Dedifferentiated amniotic fluid mesenchymal stem cell (primary cell): ENCODE data around the gene PIK3R5.

ENCODE experiments used
- DNase-seq: peaks from one replicate; pipeline ENCODE4 v3.0.0-alpha.2; 2016; ENCODE audit errors: extremely low spot score

Gene PIK3R5

DNA sequence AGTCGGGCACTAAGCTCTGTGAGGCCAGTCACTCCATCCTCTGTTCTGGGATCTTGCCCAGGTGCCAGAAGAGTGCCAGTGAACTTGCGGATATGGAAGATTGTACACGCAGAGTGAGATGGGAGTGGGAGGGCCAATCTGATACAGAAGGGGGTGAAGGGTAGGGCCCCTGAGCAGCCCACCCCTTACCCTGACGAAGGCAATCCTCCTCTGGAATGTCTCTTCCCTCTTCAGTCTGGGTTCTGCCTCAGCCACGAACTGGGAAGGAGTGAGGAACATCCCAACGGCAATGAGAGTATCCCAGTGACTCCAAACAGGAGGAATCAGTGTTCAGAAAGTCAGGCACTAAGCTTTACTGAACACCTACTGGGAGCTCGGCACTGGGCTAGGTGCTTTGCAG, 86.1 kb downstream of the PIK3R5 start:
- no peak for DNase-seq

DNA sequence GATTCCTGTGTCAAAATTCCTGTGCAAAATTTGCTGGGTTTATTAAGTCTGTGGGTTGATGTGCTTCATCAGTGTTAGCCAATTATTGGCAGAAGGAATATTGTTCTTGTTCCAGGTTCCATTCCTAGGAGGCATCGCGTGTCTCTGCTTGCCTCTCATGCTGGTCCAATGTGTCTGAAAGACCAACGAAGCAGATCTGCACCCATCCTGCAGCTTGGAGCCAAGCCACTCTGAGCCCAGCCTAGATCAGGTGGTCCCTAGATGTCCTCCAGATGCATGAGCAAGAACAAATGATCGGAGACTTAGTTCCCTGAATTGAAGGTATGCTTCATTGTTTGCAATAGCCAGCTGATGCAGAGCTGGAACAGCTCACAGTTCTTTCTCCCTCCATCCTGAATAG, 87.5 kb downstream of the PIK3R5 start:
- no peak for DNase-seq

DNA sequence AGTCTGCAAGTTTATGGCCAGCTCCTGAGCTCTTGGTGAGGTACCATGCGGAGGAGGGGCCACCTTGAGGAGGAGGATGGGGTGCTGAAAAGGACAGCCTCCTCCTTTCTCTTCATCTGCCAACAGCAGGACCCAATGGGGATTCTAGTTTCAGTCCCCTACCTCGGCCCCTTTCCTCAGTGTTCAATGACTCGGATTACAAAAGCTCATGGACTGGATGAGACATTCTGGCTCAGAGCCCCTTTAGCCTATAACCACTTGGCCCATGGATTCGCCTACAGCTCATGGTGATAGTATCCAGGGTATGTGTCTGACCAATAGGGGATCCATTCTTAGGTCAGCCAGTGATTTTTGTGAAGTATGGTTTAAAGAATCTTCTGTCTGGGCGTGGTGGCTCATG, 89.5 kb downstream of the PIK3R5 start:
- no peak for DNase-seq

GRCh38 chr17:8875436-8875835, 90.1 kb downstream of the PIK3R5 start:
- DNase-seq, result no peak

DNA sequence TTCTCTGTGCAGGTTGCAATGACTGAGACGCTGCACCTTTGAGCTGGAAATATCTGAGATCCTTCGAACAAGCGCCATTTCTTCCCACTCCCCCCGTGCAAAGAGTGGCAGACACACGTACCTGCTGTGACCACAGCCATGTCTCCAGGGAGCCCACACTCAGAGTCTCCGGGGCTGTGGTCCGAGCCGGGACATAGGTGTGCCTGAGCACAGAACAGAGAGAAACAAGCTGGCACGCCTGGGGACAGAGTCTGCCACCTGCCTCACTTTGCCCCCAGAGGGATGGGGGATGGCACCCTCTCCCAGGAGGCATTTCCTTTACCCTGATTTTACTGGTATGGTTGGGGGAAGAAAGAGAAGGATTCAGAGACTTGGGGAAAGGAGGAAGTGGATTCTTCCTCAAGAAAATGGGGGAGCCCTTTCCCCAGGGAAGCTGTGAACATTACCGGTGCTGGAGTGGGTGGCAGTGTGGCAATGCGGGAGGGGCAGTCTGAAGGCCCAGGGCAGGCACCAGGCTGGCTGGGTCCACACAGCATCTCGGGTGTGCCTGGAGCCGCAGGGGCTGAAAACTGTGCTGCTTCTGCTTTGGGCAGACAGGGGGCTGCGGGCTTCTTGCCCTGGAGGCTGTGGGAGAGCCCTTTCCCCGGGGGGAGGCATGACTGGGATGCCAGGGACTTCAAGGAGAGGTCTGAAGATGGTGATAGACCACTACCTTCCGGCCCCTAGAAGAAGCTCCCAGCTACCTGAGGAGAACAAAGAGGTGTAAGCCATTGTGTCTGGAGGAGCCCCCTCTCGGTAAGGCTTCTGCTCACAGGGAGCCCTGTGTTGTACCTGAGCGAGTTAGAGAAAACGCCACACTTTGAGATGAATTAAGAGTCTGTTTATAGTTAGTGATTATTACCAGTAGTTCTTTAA, 91.4 kb downstream of the PIK3R5 start:
- no peak for DNase-seq

DNA sequence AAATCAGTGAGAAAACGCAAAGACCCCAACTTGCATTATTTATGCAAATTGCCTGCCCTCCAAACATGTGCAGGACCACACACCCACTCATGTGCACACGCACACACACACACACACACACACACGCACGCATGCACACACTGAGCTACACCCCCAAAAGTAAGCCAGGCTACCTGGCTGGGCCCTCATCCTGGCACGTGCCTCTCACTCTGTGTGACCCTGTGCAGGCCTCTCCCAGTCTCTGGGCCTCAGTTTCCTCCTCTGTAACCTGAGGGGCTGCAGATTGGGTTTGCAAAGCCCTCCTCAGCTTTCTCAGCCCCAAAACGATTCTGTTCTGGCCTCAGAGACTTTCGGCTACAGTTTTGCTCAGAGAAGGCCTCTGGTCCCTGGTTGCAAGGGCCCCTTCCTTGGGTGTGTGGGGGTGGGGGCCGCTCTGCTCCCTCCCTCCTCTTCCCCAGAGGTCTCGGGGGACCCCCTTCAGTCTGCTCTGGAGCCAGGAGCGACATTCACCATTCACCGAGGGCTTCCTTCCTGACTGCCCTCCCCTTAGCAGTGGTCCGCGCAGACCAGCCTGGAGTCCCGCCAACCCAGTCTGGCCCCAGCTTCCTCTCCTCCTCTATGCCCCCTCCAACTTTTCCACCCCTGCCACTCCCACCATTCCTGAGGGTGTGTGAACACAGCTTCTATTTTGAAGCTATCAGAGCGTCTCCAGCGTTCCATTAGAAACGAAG, 92.6 kb downstream of the PIK3R5 start:
- no peak for DNase-seq

GRCh38 chr17:8872036-8872704, 93.3 kb downstream of the PIK3R5 start:
- DNase-seq, result no peak

- DNase-seq, result no peak
Measured at GRCh38 chr17:8871081-8871581, 94.4 kb downstream of the PIK3R5 start.

- no peak for DNase-seq
Measured at GRCh38 chr17:8870406-8871040, 95.0 kb downstream of the PIK3R5 start.

DNA sequence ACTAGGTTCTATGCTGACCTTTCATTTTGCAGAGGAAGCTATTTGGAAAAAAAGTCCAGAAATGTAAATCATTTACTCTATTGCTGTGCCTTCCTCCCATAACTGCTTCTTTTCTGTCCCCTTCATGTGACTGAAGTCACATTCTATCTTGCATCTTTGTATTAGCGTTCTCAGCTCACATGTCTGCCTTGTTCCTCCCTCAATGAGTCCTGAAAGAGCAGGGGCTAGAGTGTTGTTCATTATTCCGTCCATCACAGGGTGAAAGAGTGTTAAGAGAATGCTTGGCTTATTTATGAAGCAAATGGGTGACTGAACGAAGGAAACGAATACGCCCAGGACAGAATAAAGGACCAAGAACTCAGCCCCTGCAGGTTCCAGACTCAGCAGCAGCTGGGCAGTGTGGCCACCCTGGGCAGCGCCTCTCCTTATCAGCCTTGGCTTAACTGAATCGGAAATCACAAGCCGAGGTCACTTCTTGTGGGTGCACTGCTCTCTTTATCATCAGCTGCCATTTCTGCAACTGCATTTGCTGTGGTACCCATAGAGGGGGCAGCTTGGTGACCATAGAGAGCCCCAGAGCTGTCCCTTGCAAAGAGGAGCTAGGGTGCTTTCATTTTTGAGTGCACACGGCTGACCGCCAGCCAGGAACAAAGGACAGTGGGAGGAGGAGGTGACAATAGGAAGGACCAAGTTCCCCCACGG, 96.2 kb downstream of the PIK3R5 start:
- DNase-seq, result no peak

DNA sequence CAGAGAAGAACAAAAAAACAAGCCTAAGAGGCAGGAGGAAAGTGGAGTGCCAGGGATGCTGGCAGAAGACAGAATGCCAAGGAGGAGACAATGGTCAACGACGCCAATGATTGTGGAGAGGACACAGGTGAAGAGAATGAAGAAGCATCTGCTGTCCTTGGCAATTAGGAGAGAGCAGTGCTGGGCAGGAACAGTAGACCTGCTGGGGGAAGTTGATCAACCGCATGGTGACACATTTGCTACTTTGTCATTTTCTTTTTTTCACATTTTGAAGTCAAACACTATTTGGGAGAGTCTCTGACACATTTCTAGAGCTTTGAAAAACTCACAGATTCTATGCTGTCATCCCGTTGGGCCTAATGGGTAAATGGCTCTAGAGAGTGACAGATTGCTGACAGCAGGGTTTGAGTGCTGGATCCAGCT, 97.0 kb downstream of the PIK3R5 start:
- DNase-seq, result no peak

DNA sequence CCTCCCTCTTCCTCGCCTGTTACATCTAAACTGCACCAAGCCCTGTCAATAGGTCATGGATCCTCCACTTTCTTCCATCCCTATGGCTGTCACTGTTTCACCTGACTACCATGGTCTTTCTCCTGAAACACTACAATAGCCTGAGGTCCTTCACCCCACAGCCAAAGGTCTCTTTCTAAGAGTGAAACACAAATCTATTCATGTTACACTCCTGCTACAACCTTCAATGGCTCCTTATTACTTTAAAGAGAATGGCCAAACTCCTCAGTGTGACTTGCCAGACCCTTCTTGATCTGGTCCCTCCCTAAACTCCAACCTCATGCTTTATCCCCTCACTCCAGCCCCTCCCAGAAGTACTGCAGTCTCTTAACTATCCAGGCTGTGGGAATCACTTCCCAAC, 97.4 kb downstream of the PIK3R5 start:
- no peak for DNase-seq

DNA sequence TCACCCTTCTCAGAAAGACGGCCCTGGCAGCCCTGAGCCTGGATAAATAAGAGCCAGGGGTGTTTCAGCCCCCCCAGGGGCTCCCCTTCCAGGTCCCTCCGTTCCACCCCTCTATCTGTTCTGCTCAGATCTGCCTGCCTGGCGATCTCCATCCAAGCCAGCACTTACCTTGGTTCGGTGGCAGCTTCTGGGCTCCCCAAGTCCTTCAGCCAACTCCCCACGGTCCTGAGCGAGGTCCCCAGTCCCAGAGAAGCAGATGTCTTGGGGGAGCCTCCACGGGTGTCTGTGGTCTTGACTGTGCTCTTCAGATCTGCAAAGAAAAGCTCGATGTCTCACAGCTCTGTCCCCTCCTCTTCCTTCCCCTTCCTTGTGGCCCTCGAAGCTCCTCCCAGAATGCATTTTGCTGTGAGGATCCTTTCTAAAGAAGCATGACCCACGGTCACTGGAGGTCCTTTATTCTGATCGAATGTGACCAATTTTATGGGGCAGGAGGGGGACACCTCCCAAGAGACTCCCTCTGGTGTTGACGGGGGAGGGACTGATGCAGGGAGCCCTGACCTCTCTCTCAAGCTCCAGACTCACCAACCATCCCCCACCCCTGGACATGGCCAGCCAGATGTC, 98.0 kb downstream of the PIK3R5 start, which contains the start of gene PIK3R6:
PIK3R6 (minus strand) TSS at position 314 of the 621 bp plus-strand sequence. CDS start 17,880 bp downstream, outside the sequence.
- no peak for DNase-seq

- DNase-seq, result no peak
Measured at GRCh38 chr17:8865811-8866210, 99.7 kb downstream of the PIK3R5 start.

DNA sequence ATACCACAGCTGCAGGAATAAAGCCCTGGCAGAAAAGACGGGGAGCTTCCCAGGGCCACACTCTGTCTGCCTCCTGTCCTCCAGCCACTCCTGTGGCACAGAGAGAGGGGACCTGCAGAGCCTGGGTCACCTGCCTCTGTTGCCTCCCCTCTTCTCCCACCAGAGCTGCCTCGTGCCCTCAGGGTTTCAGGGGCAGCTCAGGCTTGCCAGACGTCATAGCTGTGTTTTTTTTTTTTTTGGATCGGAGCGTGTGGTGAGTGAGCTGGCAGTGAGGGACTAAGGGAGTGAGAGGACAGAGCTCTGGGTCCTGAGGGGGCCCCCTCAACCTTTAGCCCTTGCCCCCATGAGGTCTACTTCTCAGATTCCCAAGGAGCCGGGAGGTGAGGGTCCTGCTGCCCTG, 100.1 kb downstream of the PIK3R5 start:
- no peak for DNase-seq

DNA sequence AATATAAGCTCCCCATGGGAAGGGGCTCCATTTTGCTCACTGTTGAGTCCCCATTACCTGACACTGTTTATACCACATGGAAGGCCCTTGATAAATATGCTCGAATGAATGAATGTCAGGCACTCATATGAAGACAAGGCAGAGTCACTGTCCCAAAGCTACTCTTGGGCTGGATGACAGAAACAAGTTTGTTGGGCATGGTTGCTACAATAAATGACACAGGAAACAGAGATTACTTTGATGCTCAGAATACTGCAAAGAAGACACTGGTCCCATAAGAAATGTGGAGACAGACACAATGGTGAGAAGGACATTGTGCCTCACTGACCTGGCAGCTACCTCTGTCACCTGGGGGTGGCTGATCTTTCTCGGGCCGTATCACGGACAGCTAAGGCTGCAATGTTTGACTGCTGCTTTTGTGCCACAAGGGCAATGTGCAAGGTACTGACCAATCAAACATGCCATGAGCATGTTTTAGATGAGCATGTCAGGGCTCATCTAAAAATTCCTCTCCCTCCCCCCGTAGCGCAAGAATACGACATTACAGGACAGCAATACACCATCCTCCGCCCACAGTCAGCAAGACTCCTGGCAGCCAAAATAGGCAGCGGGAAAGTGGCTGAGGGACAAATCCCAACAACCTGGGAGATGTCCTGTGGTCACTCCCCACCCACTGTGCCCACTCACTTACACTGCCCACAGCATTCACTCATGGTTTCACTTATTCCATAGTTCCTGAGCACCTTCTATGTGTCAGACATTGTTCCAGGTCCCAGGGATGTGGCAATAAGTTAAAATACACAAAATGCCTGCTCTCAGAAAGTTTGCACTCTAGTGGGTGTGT, 103.1 kb downstream of the PIK3R5 start:
- no peak for DNase-seq

DNA sequence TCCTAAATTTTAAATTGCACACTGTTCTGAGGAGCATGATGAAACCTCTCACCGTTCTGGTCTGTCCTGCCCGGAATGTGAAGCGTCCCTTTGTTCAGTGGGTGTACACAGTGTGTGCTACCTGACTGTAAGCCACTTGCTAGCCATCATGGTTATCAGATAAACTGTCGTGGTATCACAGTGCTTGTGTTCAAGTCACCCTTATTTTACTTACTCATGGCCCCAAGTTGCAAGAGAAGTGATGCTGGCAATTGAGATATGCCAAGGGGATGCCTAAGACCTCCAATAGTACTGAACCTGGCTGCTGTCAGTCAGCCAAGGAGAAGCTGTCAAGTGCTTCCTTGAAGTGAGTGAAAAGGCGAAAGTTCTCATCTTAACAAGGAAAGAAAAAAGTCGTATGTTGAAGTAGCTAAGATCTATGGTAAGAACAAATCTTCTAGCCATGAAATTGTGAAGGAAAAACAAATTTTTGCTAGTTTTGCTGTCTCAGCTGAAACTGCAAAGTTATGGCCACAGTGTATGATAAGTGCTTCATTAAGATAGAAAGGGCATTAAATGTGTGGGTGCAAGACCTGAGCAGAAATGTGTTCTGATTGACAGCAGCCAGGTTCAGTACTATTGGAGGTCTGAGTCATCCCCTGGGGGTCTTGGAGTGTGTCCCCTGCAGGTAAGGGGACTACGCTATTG, 103.9 kb downstream of the PIK3R5 start:
- DNase-seq, result no peak

- DNase-seq, result no peak
Measured at GRCh38 chr17:8859804-8860430, 105.6 kb downstream of the PIK3R5 start.
